ENCODE measurements around the gene PAEP. TPM values are rescaled to one million over a fixed set of nuclear protein-coding genes. Genes with fewer than 3 reads are reported as not detected.

PAEP gene
- total RNA-seq, 4 donors from 2014 or later = not detected

GRCh38 chr9:135577256-135577655 is 15.7 kb downstream of the PAEP start:
- Histone ChIP-seq H3K4me1 (no peaks in the 10 kb centered on the region), H3K36me3 (no peaks in the 10 kb centered on the region), H3K27me3 (no peaks in the 10 kb centered on the region), H3K4me3 (no peak overlapping the region), H3K9me3 (no peaks in the 10 kb centered on the region), H3K27ac (no peak overlapping the region)
- intact Hi-C loops (cut with DNase I; ENCODE audit: low total_unique reads) (no loop called here), in situ Hi-C loops (cut with MboI; ENCODE audit: low pct_ligation_motif_present in 1 of 4, low pct_unique_long_range_greater_than_20kb in 1 of 4, low sequenced_read_pairs in 3 of 4) (no loop called here)
- WGBS, 2 donors (ENCODE audit: low coverage in 1 of 2) = 84 to 100% methylated on average over 2 to 10 of the region's 10 CpGs
- TF ChIP-seq EP300 (IDR thresholded peaks at IDR 0.05; ENCODE audit: low read depth) (no peak), POLR2A (IDR thresholded peaks at IDR 0.05) (no peak), CTCF (IDR thresholded peaks at IDR 0.05) (no peak), POLR2AphosphoS5 (IDR thresholded peaks at IDR 0.05) (no peak)
- DNase-seq = no peak

- 32 to 67% methylated on average over 2 of the region's 2 CpGs for WGBS, 2 donors (ENCODE audit: low coverage in 1 of 2)
- in situ Hi-C loops (cut with MboI; ENCODE audit: low pct_ligation_motif_present in 1 of 4, low pct_unique_long_range_greater_than_20kb in 1 of 4, low sequenced_read_pairs in 3 of 4) = no loop called here
- no peaks in the 10 kb centered on the region for H3K9me3 ChIP-seq
- no peaks in the 10 kb centered on the region for H3K4me1 ChIP-seq
- intact Hi-C loops (cut with DNase I; ENCODE audit: low total_unique reads) = no loop called here
- TF ChIP-seq POLR2AphosphoS5 (IDR thresholded peaks at IDR 0.05) = no peak
- no peak for TF ChIP-seq CTCF (IDR thresholded peaks at IDR 0.05)
- no peak for TF ChIP-seq POLR2A (IDR thresholded peaks at IDR 0.05)
- TF ChIP-seq EP300 (IDR thresholded peaks at IDR 0.05; ENCODE audit: low read depth) = no peak
- H3K36me3 ChIP-seq = no peaks in the 10 kb centered on the region
- no peaks in the 10 kb centered on the region for H3K27me3 ChIP-seq
- no peak overlapping the region for H3K27ac ChIP-seq
- no peak for DNase-seq
- no peak overlapping the region for H3K4me3 ChIP-seq
These were observed 17.8 kb downstream of the PAEP start for GRCh38 chr9:135579356-135579755.

GRCh38 chr9:135579889-135580660 is 18.5 kb downstream of the PAEP start:
- 60 to 81% methylated on average over 5 to 10 of the region's 10 CpGs for WGBS, 2 donors (ENCODE audit: low coverage in 1 of 2)
- Histone ChIP-seq H3K4me3 (no peak overlapping the region), H3K9me3 (no peaks in the 10 kb centered on the region), H3K36me3 (no peaks in the 10 kb centered on the region), H3K27ac (no peak overlapping the region), H3K27me3 (no peaks in the 10 kb centered on the region), H3K4me1 (no peaks in the 10 kb centered on the region)
- no peak for TF ChIP-seq CTCF (IDR thresholded peaks at IDR 0.05)
- TF ChIP-seq POLR2A (IDR thresholded peaks at IDR 0.05) = no peak
- no peak for TF ChIP-seq EP300 (IDR thresholded peaks at IDR 0.05; ENCODE audit: low read depth)
- TF ChIP-seq POLR2AphosphoS5 (IDR thresholded peaks at IDR 0.05) = no peak
- no peak for DNase-seq
- in situ Hi-C loops (cut with MboI; ENCODE audit: low pct_ligation_motif_present in 1 of 4, low pct_unique_long_range_greater_than_20kb in 1 of 4, low sequenced_read_pairs in 3 of 4) = no loop called here
- intact Hi-C loops (cut with DNase I; ENCODE audit: low total_unique reads) = no loop called here

GRCh38 chr9:135580664-135581380 is 19.3 kb downstream of the PAEP start:
- Histone ChIP-seq H3K9me3 (no peaks in the 10 kb centered on the region), H3K27ac (no peak overlapping the region), H3K36me3 (no peaks in the 10 kb centered on the region), H3K4me1 (no peaks in the 10 kb centered on the region), H3K4me3 (no peak overlapping the region), H3K27me3 (no peaks in the 10 kb centered on the region)
- WGBS, 2 donors (ENCODE audit: low coverage in 1 of 2) = 89 to 100% methylated on average over 1 to 11 of the region's 11 CpGs
- TF ChIP-seq CTCF (IDR thresholded peaks at IDR 0.05) (no peak), POLR2AphosphoS5 (IDR thresholded peaks at IDR 0.05) (no peak), EP300 (IDR thresholded peaks at IDR 0.05; ENCODE audit: low read depth) (no peak), POLR2A (IDR thresholded peaks at IDR 0.05) (no peak)
- intact Hi-C loops (cut with DNase I; ENCODE audit: low total_unique reads) = no loop called here
- in situ Hi-C loops (cut with MboI; ENCODE audit: low pct_ligation_motif_present in 1 of 4, low pct_unique_long_range_greater_than_20kb in 1 of 4, low sequenced_read_pairs in 3 of 4) = no loop called here
- no peak for DNase-seq
